HG03097 (cell line): ENCODE results near the gene UACA.

ENCODE experiments used
- ATAC-seq: cut with Tn5 transposase; IDR thresholded peaks from one replicate; pipeline ENCODE4 v1.9.1; 2021; ENCODE audit not compliant: unreplicated experiment, low FRiP score

UACA gene

DNA sequence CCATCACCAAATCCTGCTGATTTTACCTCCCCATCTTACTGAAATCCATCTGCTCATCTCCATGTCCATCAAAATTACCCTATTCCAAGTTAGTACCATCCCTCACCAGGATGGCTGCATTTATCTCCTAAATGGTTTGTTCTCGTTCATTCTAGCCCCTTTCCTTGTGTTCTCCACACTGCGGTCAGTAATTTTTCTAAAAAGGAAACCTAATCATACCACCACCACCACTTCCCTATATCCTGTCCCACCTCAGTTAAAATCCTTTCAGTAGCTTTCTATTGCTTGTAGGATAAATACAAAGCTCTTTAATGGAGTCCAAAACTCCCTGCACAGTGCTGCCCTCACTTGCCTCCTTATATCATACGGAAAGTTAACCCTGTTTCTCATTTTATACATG lies 51.1 kb downstream of the UACA start:
- ATAC-seq = no peak

GRCh38 chr15:70710714-70711113 lies 52.6 kb downstream of the UACA start:
- ATAC-seq = no peak

GRCh38 chr15:70708839-70709238 lies 54.5 kb downstream of the UACA start:
- no peak for ATAC-seq

DNA sequence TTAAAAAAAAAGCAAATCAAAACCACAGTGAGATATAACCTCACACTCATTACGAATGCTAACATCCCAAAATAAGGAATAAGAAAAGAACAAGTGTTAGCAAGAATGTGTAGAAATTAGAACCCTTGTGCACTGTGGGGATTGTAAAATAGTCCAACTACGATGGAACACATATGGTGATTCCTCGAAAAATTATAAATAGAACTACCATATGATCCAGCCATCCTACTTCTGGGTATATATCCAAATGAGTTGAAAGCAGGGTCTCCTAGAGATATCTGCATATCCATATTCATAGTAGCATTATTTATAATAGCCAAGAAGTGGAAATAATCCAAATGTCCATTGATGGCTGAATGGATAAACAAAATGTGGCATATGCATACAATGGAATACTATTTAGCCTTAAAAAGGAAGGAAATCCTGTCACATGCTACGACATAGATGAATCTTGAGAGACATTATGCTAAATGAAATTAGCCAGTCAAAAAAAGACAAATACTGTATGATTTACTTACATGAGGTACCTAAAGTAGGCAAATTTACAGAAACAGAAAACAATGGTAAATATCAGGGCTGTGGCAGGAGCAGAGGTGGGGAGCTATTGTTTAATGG lies 55.6 kb downstream of the UACA start:
- ATAC-seq = no peak

DNA sequence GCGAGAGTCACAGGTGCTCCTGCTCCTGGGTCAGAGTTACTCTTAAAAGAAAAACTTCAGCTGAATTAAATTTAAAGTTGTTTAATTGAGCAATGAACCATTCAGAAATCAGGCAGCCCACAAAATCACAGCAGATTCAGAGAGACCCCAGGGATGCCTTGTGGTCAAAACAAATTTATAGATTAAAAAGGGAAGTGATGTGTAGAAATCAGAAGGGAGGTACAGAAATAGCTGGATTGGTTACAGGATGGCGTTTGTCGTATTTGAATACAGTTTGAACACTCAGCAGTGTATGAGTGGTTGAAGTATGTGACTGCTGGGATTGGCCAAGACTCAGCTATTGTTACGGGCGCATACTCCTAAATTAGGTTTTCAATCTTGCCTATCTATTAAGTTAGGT lies 58.6 kb downstream of the UACA start:
- ATAC-seq = no peak

DNA sequence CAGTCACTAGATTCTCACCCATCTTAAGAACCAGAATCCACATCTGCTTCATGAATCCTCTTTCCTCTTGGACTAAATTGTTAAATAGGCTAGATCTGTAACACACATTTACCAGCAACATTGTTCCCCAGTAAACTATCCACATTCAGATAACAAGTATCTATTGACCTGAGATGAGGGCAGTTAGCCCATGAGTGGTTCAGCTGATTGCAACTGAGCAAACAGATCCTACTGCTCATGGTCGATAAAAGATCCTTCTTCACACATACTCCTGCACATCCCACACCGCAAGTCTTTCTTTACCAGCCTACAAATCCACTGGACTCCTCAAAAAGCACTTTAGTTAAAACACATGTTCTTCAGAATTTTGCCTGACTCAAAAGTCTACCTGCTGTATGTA lies 59.2 kb downstream of the UACA start:
- no peak for ATAC-seq

DNA sequence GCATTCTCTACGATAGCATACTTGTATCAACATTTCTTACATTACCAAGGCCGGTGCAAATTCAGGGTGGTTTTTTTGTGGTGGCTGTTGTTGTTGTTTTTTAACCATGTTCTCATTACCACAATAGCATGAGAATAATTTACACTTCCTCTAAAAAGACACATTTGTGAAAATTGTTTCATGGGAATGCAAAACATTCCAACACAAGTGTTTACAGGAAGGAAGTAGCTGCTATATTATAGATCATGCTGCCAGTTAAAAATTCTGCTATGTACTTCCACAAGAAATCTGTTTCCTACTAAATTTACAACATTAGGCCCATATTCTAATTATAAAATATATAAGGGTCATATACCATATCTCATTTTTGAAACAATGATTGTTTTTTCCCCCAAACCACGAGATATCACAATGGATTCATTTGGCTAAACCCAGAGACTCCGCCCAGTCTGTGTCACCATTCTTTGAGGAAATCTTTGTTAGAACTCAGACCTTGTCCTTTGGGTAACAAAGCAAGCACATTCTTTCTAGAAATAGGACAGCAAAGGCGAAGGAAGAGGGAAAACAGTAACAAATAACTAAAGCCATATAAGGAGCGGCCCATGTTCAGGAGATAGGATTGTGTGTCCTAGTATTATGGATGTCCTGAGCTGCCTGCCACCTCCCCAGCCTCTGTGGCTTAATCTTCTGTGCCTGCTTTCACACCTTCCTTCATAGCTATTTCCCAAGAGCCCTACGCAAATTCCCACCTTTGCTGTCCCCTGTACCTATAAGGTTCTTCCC lies 60.1 kb downstream of the UACA start:
- ATAC-seq = no peak

- ATAC-seq = no peak
Observed at GRCh38 chr15:70702584-70702983, 60.8 kb downstream of the UACA start.

DNA sequence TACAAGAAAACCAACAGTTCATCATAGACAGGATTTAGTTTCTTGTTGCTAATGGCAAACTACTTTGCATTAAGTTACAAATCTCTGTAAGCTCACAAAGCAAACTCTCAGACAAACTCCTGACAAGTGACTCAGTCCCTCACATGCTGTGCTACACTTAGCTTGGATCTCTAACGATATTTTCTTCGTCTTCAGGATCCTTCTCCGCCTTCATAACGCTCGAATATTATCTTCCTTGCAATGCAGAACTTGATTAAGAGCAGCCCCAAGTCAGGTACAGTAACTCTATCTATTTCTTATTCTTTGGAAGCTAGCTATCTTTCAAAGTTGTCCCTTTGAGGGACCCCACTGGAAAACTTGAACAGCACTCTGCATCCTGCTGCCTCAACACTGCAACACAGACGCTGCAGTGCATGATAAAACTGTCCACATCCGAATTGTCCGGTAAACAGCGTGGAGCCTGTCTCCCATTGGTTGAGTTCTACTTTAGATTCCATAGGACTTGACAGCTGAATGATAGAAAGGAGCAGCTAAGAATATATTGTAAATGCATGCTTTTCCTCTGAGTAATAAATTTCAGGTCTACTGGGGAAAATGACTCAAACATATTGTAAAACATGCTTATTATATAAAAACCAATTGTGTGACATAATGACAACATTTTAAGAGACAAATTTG lies 61.3 kb downstream of the UACA start:
- no peak for ATAC-seq

- ATAC-seq = no peak
Observed at GRCh38 chr15:70701171-70701570, 62.2 kb downstream of the UACA start.

GRCh38 chr15:70699890-70700289 lies 63.5 kb downstream of the UACA start:
- ATAC-seq = no peak

GRCh38 chr15:70698836-70699390 lies 64.4 kb downstream of the UACA start:
- ATAC-seq = no peak

DNA sequence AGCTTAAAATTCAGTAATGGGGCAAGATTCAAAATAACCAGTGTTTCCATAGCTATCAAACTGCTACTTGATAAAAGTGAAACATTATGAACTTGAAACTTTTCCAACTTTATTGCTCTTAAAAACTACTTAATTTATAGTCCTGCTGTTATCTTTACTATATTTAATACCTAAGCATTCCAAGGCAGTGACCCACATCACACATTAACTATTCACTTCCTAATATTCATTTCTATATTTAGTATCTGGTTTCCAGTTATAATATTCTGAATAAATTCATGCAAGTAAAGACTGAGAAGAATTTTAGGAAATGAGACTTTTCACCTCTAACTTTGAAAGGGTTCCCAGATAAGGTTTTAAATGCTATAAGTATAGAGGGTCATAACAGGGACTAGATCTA lies 64.9 kb downstream of the UACA start:
- no peak for ATAC-seq

DNA sequence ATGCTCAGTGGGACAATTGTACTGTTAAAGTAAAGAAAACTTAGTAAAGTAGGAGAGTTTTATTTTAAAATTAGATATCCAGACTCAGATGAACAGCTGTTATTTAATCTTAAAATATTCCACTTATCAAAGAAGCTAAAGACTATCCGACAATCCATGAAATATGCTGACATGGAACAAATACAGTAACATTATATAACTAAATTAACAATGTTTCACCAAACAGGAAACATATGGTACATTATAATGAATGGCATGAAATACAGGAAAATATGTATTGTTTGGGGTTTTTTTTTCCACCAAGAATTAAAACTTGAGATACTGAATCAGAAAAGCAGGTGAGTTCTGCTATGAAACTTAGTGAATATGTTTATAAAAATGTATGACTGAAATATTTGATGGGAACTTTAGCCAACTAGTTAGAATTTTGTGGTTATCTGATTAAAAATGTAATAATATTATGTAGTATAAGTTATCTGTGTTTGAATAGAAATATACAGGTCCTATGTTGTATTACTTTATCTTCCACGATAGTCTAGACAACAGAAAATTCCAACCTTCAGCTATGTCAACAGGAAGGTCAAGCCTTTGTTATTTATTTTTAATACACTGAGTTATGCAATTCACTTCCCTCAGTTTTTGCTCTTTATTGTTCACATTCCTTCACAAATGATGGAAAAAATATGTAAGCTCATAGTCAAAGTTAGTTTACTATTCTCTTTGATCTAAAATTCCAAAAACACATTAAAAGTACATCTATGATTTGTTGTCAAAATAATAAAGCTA lies 72.7 kb downstream of the UACA start:
- no peak for ATAC-seq

- no peak for ATAC-seq
Observed at GRCh38 chr15:70690021-70690420, 73.3 kb downstream of the UACA start.

DNA sequence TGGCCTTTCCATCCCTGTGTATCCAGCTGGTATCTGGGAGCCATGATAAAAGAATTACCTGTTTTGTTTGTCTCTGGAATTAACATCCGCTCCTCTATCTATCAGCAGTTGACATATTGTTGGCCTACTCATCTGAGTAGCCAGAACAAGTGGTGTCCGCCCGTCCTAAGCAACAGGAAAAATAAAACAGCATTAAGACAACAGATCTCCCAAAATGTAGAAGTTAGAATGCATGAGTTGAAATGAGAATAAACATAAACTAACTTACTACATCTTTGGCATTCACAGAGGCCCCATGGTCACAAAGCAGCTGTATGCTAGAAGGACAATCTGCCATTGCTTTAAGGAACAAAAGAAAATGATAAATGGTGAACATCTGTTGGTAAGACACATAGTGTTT lies 75.9 kb downstream of the UACA start:
- ATAC-seq = no peak

- ATAC-seq = no peak
Observed at GRCh38 chr15:70680817-70681216, 82.5 kb downstream of the UACA start.

DNA sequence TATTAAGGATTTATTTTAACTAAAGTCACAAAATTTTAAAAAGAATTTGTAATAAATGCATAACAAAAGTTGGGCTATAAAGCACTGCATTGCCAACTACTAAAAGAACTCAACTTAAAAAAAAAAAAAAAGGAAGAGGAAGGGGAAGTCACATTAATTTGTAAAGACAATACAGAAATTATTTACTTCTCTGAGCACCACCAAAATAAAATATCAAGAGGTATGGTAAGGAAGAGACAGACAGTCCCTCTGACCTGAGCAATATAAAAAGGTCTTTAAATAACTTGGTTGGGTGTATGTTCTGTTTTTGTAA lies 83.5 kb downstream of the UACA start:
- ATAC-seq = no peak

- no peak for ATAC-seq
Observed at GRCh38 chr15:70672081-70672480, 91.3 kb downstream of the UACA start.

- ATAC-seq = no peak
Observed at GRCh38 chr15:70670680-70671079, 92.7 kb downstream of the UACA start.
